ENCODE results near the gene ZSCAN5C. TPM values are rescaled to one million over a fixed set of nuclear protein-coding genes. Genes with fewer than 3 reads are reported as not detected.

The ZSCAN5C gene
- total RNA-seq, 1 donor from 2014 or later: not detected

- H3K4me1 Mint-ChIP-seq: peaks cover 20% of the 10 kb centered on the region
- H3K36me3 Mint-ChIP-seq (ENCODE audit: low read depth): no peaks in the 10 kb centered on the region
- H3K9me3 Mint-ChIP-seq: no peaks in the 10 kb centered on the region
- H3K4me3 Mint-ChIP-seq: no peak overlapping the region
- no peak for TF ChIP-seq CTCF (conservative IDR thresholded peaks at IDR 0.05)
- no peak for DNase-seq (ENCODE audit: low read depth, low spot score)
- peak overlapping the region; percentile 78 for H3K27ac Mint-ChIP-seq (ENCODE audit: unreplicated experiment)
- H3K27me3 Mint-ChIP-seq (ENCODE audit: low read depth): peaks cover 7% of the 10 kb centered on the region
Measured at GRCh38 chr19:56176881-56177280, 25.2 kb upstream of the ZSCAN5C start.

- Mint-ChIP-seq H3K4me1 (peaks cover 18% of the 10 kb centered on the region), H3K27ac (ENCODE audit: unreplicated experiment) (no peak overlapping the region)
Measured at GRCh38 chr19:56177564-56178243, 24.4 kb upstream of the ZSCAN5C start.

DNA sequence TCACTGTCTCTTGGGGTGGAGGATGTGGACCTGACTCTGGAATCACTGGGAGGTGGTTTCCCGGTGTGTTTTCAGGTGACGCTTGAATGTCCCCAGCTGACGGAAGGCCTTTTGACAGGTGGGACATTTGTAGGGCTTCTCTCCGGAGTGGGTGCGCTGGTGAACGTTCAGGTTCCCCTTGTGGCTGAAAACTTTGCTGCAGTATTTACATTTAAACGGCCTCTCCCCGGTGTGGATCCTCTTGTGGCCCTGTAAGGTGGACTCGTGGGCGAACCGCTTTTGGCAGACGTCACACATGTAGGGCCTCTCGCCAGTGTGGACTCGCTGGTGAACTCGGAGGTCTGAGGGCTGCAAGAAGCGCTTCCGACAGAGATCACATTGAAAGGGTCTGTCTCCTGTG is 12.3 kb upstream of the ZSCAN5C start:
- no peak for DNase-seq (ENCODE audit: low read depth, low spot score)
- H3K27ac Mint-ChIP-seq (ENCODE audit: unreplicated experiment): no peak overlapping the region
- no peaks in the 10 kb centered on the region for H3K36me3 Mint-ChIP-seq (ENCODE audit: low read depth)
- no peak for TF ChIP-seq CTCF (conservative IDR thresholded peaks at IDR 0.05)
- H3K4me3 Mint-ChIP-seq: no peak overlapping the region
- H3K4me1 Mint-ChIP-seq: no peaks in the 10 kb centered on the region
- H3K9me3 Mint-ChIP-seq: no peaks in the 10 kb centered on the region
- no peaks in the 10 kb centered on the region for H3K27me3 Mint-ChIP-seq (ENCODE audit: low read depth)

More at GRCh38 chr19:56177564-56178243, 24.4 kb upstream of the ZSCAN5C start:
- H3K4me3 Mint-ChIP-seq: no peak overlapping the region
- no peak for DNase-seq (ENCODE audit: low read depth, low spot score)
- no peak for TF ChIP-seq CTCF (conservative IDR thresholded peaks at IDR 0.05)
- H3K36me3 Mint-ChIP-seq (ENCODE audit: low read depth): no peaks in the 10 kb centered on the region
- peaks cover 11% of the 10 kb centered on the region for H3K27me3 Mint-ChIP-seq (ENCODE audit: low read depth)
- no peaks in the 10 kb centered on the region for H3K9me3 Mint-ChIP-seq

DNA sequence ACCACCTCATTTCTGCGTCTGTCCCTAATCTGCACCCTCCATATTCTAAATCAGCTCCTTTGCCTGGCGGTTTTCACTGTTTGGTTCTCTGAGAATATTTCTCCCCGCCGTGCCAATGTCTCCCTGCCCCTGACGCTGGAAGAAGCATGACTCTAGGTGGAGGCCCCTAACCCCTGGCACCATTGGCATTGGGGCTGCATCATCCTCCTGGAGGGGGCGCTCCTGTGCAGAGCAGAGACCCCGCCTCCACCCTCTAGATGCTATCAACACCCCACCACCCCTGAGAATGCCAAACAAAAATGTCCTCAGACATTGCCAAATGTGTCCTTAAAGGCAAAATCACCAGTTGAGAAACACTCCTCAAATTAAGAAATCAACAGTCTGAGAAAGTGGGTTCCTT is 11.0 kb upstream of the ZSCAN5C start:
- H3K9me3 Mint-ChIP-seq: no peaks in the 10 kb centered on the region
- H3K4me1 Mint-ChIP-seq: no peaks in the 10 kb centered on the region
- no peaks in the 10 kb centered on the region for H3K36me3 Mint-ChIP-seq (ENCODE audit: low read depth)
- no peak overlapping the region for H3K4me3 Mint-ChIP-seq
- TF ChIP-seq CTCF (conservative IDR thresholded peaks at IDR 0.05): no peak
- no peaks in the 10 kb centered on the region for H3K27me3 Mint-ChIP-seq (ENCODE audit: low read depth)
- no peak overlapping the region for H3K27ac Mint-ChIP-seq (ENCODE audit: unreplicated experiment)
- DNase-seq (ENCODE audit: low read depth, low spot score): no peak

DNA sequence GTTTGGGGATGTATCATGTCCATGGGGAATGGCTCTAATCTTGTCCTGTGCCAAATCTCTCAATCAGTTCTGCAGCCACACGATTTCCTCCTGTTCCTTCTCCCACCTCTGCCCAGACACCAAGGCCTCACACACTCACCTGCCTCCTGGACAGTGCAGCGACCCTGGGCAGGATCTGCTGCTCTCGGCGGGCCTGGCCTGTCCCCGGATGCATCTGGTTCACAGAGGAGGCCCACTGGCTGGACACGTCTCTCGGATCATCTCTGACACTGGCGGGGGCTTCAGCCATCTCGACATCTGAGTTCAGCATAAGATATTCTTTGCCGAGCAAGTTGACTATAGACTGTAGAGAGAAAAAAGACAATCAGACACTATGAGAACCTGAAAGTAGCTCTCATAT is 10.4 kb upstream of the ZSCAN5C start:
- no peaks in the 10 kb centered on the region for H3K4me1 Mint-ChIP-seq
- no peak for DNase-seq (ENCODE audit: low read depth, low spot score)
- H3K27me3 Mint-ChIP-seq (ENCODE audit: low read depth): no peaks in the 10 kb centered on the region
- H3K27ac Mint-ChIP-seq (ENCODE audit: unreplicated experiment): no peak overlapping the region
- no peak for TF ChIP-seq CTCF (conservative IDR thresholded peaks at IDR 0.05)
- no peaks in the 10 kb centered on the region for H3K9me3 Mint-ChIP-seq
- H3K4me3 Mint-ChIP-seq: no peak overlapping the region
- H3K36me3 Mint-ChIP-seq (ENCODE audit: low read depth): no peaks in the 10 kb centered on the region
